Stimulated activated naive CD4-positive, alpha-beta T cell treated with Interleukin-2 at 50 U/mL for 16 hours (primary cell): Measurements from ENCODE around the gene ATP6V0E1.

Experiments
- DNase-seq: peaks from one replicate; lab custom pipeline; 2025; lab: John Stamatoyannopoulos, UW

ATP6V0E1 gene

DNA sequence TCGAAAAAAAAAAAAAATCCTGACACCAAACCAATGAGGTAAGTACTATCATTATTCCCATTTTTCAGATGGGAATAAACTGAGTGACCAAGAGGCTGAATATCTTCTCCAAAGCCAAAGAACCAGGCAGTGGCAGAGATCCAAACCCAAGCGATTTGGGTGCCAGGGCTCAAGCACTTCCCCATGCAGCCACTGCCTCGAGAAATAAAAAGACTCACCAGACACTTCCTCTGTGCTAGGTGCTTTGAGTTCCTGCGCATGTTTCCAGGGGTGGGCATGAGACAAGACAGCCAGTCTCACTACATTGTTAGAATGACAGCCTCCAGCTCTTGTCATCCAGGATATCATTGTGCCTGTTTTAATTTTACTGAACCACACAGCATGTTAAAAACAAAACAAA is 26.6 kb upstream of the ATP6V0E1 start:
- DNase-seq: no peak

DNA sequence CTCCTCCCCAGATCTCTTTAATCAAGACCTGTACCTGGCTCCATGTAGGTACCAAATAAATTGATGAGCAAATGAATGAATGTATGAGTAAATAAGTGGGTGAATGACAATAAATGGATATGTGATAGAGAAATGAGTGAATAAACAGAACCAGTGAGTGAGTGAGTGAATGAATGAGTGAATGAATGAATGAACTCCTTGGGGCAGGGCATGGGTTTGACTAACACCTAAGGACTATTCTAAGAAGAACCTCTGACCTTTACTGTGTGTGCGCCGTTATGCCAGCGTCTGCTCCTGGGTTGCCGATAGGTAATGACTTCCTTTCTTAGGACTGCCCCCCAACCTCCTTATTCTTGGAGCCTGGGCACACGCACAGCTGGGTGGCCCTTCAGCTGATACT is 26.1 kb upstream of the ATP6V0E1 start:
- DNase-seq: no peak

DNA sequence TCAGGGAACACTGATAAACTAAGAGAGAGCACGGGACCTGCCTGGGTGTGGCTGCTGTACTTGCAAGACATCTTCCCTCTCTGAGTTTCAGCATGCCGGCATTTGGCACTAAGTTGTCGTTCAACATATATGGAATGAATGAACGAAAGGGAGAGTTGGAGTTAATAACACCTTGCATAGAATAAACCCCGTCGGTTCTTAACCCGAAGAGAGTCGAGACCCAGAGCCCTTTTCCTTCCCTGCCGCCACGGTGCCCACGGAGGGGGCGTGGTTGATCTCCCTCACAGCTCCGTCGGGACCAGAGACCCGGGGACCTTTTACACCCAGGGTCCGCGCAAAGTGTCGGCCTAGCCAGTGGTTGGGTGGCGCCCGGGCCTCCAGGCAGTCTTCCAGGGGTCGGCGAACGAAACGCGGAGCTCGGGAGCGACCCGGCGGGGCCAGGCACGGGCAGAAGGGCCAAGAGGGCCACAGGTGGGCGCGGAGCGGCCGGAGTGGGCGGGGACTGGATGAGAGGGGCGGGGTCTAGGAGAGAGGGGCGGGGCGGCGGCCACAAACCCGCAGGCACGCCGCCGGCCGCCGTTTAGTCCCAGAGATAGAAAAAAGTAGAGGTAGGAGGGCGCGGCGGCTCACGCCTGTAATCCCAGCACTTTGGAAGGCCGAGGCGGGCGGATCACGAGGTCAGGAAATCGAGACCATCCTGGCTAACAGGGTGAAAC is 25.1 kb upstream of the ATP6V0E1 start:
- DNase-seq: peak; percentile 59

DNA sequence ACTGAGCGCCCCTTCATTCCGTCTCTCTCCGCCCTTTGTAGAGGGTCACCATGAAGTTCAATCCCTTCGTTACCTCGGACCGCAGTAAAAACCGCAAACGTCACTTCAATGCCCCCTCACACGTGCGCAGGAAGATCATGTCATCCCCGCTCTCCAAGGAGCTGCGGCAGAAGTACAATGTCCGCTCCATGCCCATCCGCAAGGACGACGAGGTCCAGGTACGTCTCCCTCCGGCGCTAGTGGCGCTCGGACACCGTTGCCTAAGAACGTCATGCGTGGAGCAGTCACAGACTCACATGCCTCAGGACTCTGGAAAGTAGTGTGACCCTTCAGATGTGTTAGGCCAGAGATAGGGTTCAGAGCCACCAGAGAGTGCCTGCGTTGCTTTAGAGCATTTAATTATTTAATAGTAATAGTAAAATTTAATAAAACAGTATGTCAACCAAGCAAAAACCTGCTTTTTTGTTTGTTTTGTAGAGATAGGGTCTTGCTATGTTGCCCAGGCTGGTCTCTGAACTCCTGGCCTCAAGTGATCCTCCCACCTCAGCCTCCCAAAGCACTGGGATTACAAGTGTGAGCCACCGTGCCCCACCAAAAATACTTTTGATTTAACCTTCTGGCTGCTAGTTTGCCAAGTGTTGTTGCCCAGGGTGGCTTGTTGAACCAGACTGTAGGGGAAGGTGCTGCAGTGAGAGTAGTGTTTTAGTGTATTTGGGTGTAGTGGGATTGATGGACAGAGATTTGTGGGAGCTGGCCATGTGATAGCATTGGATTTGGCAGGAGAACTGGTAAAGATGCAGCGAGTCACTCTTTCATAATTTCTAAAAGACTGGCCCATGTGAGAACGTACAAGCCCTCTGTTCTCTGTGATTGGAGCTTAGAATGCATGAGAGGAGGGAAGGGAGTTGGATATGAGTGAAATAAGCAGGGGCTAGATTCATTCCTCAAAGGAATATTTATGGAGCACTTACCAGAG is 23.5 kb upstream of the ATP6V0E1 start:
- no peak for DNase-seq

DNA sequence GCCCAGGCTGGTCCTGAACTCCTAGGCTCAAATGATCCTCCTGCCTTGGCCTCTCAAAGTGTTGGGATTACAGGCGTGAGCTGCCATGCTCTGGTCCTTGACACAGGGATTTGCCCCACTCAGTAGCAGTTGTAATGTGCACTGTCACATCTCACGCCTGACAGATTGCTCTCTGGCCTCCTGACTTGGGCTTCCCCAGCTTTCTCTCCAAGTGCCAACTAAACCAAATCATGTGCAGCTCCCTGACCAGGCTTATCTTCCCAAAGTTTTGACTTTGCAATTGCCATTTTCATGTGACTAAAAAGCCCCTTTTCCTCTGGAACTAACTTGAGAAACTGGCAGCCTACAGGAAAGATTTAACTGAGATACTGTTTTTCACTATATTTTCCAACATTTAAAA is 13.7 kb upstream of the ATP6V0E1 start:
- DNase-seq: no peak

DNA sequence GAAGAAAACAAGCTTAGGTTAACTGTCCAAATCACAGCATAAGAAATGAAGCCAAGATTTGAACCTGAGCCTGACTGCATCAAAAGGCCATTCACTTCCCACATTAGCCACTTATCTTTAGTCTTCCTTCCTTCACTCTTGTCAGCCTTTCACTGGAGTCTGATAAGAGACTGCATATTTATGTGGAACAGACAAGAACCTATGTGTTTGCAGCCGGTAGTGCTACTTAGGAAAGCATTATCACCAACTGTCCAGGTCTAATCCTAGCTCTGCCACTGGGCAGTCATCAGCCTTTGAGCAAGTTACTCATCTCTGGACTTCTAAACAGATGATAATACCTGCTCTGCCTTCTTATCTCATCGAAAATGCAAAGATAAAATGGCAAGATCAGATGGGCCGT is 12.1 kb upstream of the ATP6V0E1 start:
- no peak for DNase-seq

DNA sequence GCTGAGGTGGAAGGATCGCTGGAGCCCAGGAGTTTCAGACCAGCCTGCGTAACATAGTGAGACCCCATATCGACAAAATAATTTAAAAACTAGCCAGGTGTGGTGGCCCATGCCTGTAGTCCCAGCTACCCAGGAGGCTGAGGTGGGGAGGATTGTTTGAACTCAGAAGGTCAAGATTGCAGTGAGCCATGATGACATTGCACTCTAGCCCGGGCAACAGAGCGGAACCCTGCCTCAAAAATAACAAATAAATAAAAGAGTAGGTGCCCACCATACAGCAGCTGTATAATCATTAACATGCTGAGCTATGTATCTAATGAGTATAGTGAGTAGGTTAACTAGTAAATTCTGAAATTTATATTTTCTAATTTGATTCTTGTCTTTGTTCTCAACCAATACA is 11.0 kb upstream of the ATP6V0E1 start:
- no peak for DNase-seq

DNA sequence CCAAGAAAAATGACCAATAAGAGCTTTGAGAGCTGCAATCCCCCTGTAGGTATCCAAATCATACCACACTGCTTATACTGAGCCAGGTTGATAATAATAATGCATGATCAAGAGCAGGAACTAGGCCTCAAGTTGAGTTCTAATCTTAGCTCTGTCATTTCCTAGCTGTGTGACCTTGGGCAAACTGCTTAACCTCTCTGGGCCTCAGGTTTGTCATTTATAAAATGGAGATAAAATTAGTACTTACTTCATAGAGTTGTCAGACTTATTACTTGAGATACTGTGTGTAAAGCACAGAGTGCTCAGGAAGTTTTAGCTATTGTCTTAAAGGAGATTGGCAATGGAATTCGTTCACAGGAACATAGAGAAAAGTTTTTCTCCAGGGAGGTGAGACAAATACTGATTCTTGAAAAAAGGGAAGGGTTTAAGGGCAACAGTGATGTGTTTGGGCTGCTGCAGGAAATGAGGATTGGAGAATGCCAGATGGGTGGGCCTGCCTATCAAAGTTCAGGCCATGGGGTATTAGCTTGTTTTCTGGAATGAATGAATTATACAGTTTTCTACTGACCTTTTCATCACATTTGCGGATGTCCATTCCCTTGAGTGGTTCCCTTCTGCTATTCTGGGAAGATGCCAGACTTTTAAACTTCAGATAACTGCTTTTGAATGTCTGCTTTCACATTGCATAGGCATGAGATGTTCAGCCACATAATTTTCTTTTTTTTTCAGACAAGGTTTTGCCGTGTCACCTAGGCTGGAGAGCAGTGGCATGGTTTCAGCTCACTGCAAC is 10.2 kb upstream of the ATP6V0E1 start:
- no peak for DNase-seq

DNA sequence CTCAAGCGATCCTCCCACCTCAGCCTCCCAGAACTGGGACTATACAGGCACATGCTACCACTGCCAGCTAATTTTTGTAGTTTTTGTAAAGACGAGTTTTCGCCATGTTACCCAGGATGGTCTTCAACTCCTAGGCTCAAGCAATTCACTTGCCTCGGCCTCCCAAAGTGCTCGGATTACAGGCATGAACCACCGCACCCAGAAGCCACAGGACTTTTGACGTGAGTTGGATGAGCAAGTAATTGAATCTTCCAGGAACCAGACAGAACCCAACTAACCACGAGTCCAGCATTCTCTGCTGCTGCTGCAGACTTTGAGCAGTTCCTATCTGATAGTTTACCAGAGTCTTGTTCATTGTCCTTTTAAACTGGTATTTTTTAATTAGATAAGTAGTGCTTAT is 9.6 kb upstream of the ATP6V0E1 start:
- DNase-seq: no peak

DNA sequence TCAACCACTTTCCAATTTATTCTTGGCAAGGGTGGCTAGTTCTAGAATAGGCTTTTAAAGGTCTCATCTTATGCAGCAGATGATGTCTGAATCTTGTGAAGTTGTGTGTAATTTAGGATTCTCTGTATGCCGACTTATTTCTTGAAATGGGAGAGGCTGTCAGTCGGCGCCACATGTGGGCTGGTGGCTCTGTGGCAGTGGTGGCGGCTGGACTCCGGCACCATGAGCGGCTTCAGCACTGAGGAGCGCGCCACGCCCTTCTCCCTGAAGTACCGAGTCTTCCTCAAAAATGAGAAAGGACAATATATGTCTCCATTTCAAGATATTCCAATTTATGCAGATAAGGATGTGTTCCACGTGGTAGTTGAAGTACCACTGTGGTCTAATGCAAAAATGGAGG is 8.3 kb upstream of the ATP6V0E1 start:
- DNase-seq: no peak

DNA sequence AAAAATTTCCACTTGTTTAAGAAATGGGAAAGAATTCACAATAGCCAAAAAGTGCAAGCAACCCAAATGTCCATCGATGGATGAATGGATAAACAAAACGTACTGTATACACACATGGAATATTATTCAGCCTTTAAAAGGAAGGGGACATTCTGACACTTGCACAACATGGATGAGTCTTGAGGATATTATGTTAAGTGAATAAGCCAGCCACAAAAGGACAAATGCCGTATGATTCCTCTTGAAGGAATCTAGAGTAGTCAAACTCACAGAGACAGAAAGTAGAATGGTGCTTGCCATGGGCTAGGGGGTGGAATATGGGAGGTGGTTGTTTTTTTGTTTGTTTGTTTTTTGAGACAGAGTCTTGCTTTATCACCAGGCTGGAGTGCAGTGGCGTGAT is 3.8 kb upstream of the ATP6V0E1 start:
- no peak for DNase-seq

DNA sequence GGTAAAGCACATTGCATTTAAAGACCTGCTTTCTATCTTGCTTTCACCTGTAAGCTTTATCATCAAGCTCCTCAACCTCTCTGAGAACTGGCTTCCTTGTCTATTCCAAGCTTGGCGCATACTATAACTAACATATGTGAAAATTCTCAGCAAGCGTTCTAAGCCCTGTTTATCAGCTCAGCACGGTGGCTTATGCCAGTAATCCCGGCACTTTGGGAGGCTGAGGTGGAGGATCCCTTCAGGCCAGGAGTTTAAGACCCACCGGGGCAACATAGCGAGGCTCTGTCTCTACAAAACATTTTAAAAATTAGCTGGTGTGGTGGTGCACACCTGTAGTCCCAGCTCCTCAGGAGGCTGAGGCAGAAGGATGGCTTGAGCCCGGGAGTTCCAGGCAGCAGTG is 1.6 kb upstream of the ATP6V0E1 start:
- DNase-seq: no peak

DNA sequence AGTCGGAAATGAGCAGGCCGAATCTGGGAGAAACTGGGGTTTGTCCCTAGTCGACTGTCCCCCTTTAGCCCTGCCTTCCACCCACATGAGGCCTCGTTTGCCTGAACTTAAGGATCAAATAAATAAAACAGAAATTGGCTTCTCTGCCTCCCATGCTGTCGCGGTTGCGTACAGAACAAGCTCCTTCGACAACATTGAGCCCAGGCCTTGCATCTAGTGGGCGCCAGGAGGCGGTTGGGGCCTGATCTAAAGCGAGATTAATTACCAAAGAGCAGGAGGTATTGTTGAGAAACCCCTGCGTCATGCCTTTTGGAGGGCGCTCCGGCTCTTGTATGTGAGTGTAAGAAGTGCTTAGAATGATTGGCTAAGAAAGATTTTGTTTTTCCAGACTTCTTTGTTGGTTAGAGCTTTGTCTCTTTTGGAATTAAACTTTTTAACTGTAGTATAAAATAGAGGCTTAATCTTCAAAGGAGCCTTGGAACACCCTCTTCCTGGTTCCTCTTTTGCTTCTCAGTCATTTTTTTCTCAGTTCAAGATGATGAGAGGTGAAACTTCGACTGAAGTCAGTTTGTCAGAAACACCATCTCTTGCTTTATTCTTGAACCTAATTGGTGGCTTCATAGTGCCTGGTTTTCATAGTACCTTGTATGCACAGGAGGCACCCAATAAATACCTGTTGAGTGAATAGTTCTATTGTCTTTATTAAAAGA is 828 bp downstream of the ATP6V0E1 start:
- peak; percentile 79 for DNase-seq

DNA sequence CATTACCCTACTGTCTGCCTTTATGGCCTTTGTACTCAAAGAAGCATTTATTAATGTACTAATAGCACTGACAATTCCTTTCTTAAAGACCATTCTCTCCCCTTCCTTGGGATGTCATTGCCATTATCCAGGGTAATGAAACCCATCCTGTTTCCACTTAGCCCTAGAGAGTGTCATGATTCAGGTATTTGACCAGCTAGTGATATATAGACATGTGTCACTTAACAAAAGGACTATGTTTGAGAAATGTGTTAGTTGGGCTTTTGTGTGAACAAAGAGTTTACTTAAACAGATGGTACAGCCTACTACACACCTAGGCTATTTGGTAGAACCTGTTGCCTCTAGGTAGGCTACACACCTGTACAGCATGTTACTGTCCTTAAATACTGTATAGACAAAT is 2.0 kb downstream of the ATP6V0E1 start:
- DNase-seq: no peak

DNA sequence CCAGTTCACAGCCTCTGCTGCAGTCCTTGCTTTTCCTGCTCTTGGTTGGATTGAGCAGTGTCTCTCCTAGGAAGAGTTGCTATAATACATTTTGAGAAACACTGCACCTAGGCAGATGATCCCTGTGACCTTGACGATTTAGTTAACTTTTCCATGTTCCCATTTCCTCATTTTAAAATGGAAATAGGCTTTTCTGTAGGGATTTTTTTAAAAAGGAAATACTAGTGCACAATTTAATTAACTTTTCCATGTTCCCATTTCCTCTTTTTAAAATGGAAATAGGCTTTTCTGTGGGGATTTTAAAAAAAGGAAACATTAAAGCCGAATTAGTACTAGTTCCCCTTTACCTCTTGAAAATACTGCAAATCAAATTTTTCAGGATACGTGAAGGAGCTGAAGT is 4.7 kb downstream of the ATP6V0E1 start:
- no peak for DNase-seq

DNA sequence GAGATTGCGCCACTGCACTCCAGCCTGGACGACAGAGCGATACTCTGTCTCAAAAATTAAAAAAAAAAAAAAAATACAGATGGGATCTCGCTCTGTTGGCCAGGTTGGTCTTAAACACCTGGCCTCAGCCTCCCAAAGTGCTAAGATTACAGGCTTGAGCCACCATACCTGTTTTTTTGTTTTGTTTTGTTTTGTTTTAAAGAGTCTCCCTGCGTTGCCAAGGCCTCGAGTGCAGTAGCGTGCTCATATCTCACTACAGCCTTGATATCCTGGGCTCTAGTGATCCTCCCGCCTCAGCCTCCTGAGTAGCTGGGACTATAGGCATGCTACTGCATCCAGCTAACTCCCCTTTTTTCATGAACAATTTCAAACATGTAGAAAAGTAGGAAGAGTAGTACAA is 7.2 kb downstream of the ATP6V0E1 start:
- DNase-seq: no peak

DNA sequence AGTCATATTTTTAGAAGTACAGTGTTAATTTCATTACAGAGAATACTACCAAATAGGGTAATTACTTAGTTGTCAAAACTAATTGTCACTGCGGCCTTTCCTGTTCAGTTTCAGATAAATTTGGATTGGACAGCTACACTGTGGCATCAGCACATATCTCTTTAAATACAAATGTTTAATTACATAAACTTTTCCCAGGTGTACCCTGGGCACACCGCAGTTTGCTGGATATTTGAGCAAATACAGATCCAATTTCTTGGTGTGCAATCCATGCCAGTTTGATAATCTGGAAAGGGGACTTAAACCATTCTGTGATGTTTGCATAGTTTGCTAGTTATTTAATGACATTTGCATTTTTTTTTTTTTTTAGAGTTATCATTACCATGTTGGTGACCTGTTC is 10.8 kb downstream of the ATP6V0E1 start:
- DNase-seq: no peak

DNA sequence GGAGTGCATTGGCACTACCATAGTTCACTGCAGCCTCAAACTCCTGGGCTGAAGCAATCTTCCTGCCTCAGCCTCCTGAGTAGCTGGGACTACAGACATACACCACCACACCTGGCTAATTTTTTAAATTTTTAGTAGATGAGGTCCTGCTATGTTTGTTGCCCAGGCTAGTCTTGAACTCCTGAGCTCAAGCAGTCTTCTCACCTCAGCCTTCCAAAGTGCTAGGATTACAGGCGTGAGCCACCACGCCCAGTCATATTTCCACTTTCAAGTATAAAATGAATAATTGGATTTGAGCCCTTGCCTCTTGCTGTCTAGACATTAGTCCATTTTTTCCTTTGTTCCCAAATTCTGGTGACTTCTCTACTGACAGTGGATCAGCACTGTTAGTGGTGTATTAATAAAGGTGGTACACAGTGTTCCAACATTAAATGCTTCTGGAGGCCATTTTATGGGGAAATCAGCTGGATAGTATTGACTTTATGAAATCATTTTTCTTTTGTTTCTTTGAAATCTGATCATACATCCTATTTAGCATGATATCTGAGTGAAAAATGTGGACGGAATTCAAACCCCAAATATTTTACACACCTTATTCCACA is 15.9 kb downstream of the ATP6V0E1 start:
- DNase-seq: no peak

DNA sequence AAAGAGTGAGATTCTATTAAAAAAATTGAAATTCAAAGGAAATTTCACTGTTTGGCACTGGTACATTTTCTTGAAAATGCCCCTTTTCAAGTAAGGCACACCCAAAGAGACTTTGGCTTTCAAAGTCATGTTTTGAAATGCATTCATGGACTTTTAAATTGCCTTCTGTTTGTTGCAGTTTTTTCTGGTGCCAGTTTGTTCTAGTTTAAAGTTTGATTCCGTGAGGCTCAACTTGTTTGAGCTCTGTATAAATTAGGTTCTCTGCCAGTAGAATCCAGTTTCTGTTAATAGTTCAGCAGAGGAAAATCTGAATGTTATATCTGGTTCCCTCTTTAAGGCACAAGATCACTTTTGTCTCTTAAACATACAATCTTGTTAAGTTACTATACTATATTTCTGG is 16.4 kb downstream of the ATP6V0E1 start:
- no peak for DNase-seq

DNA sequence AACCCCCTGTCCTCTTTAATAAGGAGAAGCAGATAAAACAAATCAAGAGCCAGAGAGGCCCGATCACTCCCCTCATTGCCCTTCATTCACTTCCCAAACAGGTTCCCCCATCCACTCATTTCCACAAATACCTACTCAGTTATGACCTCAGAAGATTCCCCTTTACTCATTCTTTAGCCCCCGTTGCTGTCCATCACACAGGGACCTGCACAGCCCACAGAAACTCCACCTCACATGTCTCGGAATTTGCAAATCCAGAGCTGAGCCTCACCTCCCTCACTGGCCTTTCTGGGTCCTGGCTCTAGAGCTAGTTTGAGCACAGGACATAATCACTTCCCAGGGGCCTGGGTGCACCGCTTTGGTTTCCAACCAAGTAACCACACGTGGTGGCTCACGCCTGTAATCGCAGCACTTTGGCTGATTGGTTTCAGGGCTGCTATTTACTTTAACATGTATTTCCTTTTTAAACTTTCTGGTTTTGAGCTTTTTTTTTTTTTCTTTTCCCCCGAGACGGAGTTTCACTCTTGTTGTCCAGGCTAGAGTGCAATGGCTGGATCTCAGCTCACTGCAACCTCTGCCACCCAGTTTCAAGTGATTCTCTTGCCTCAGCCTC is 17.8 kb downstream of the ATP6V0E1 start:
- DNase-seq: no peak

DNA sequence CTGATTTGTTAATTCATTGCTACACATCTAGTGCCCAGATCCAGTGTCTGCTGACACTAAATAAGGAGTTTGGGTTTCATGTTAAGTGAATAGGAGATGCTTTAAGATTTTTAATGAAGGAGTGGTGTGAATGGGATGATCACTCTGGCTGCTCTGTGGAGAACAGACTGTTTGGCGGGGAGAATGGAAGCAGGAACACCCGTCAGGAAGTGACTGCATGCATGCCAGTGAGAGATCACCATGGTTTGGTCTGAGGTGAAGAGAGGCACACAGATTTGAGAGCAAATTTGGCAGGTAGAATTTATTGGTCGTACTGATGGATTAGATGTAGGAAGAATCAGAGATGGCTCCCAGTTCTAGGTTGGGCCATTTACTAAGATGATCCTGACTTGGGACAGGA is 19.8 kb downstream of the ATP6V0E1 start:
- DNase-seq: no peak
